Karpas-422 (cell line): ENCODE results near the gene BMPR1A. TPM values are rescaled to one million over a fixed set of nuclear protein-coding genes. Genes with fewer than 3 reads are reported as not detected.

Source experiments
- DNase-seq: peaks from one replicate; pipeline ENCODE4 v3.0.0-alpha.2; 2015
- H2AFZ ChIP-seq: fragments of 200-600 bp; sonication (generic); 2 replicates; pipeline ENCODE4 v1.6.1; 2014; ENCODE audit warnings: antibody characterized with exemption, low read length, mixed read lengths
- H3K27ac ChIP-seq: fragments of 200-600 bp; sonication (generic); 2 replicates; pipeline ENCODE4 v1.5.1; 2014; ENCODE audit warnings: mild to moderate bottlenecking, low read length, moderate library complexity
- H3K27me3 ChIP-seq: fragments of 200-600 bp; sonication (generic); 2 replicates; pipeline ENCODE4 v1.6.1; 2014; ENCODE audit warnings: low read length, mixed read lengths
- H3K36me3 ChIP-seq: fragments of 200-600 bp; sonication (generic); 2 replicates; pipeline ENCODE4 v1.6.1; 2014; ENCODE audit warnings: low read length, mixed read lengths; ENCODE audit not compliant: insufficient read depth
- H3K4me1 ChIP-seq: fragments of 200-600 bp; sonication (generic); 2 replicates; pipeline ENCODE4 v1.6.1; 2014; ENCODE audit warnings: mild to moderate bottlenecking, low read length, mixed read lengths
- H3K4me2 ChIP-seq: fragments of 200-600 bp; sonication (generic); 2 replicates; pipeline ENCODE4 v1.6.1; 2014; ENCODE audit warnings: low read length, low read depth, mild to moderate bottlenecking; ENCODE audit not compliant: poor library complexity, severe bottlenecking
- H3K4me3 ChIP-seq: fragments of 200-600 bp; sonication (generic); 2 replicates; pipeline ENCODE4 v1.5.1; 2014; ENCODE audit warnings: mild to moderate bottlenecking, antibody characterized with exemption, low read length, mixed read lengths
- H3K79me2 ChIP-seq: fragments of 200-600 bp; sonication (generic); 2 replicates; pipeline ENCODE4 v1.6.1; 2014; ENCODE audit warnings: mild to moderate bottlenecking, low read length, mixed read lengths
- H3K9ac ChIP-seq: fragments of 200-600 bp; sonication (generic); 2 replicates; pipeline ENCODE4 v1.6.0; 2014; ENCODE audit warnings: low read length
- H3K9me2 ChIP-seq: fragments of 200-600 bp; sonication (generic), shearing (Covaris generic); replicated peaks from 2 replicates; pipeline ENCODE4 v1.6.0; 2014; ENCODE audit warnings: mild to moderate bottlenecking, low read length, moderate library complexity; ENCODE audit not compliant: insufficient read depth
- H3K9me3 ChIP-seq: fragments of 300-700, 200-600 bp; sonication (generic); 2 replicates; pipeline ENCODE4 v1.6.1; 2014; ENCODE audit warnings: low read length, mixed read lengths
- H4K20me1 ChIP-seq: fragments of 200-600 bp; sonication (generic); 2 replicates; pipeline ENCODE4 v1.6.1; 2014; ENCODE audit warnings: mild to moderate bottlenecking, antibody characterized with exemption, low read length, low read depth; ENCODE audit not compliant: insufficient read depth
- total RNA-seq: library from RNA; depleted of rRNA; stranded (reverse); fragments of >200 nt; shearing (Covaris generic); gene quantifications from 2 replicates; pipeline ENCODE4 v1.2.3, GENCODE V29; 2014; ENCODE audit warnings: low replicate concordance

Gene BMPR1A
- total RNA-seq, 1 experiment from 2014 or later = 2.2 TPM

DNA sequence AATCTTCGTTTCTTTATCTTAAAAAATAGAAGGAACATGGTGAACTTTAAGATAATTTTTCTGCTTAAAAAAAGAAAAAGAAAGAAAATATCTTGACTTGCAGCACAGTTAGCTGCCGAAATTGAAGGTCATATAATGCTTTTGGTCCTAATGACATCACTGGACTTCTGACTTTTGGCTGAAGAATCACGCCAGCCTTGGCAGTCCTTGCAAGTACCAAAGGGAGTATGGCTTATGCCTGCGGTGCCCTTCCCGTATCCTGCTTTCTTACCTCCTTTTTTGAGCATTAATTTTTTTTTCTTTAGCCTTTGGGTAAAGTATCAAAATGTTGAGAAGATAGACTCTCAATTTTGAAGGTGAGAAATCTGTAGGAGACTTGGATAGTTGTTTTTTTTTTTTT lies 7.0 kb downstream of the BMPR1A start:
- H3K4me3 ChIP-seq = no peak overlapping the region
- H3K36me3 ChIP-seq = no peaks in the 10 kb centered on the region
- no peak overlapping the region for H3K27ac ChIP-seq
- H3K4me2 ChIP-seq = no peak overlapping the region
- no peaks in the 10 kb centered on the region for H3K79me2 ChIP-seq
- no peaks in the 10 kb centered on the region for H3K9me2 ChIP-seq
- no peak overlapping the region for H2AFZ ChIP-seq
- 0 out of 2 replicates have a peak, but pooled peaks cover 11% of the 10 kb centered on the region for H4K20me1 ChIP-seq
- H3K27me3 ChIP-seq = no peaks in the 10 kb centered on the region
- H3K9me3 ChIP-seq = no peaks in the 10 kb centered on the region
- H3K9ac ChIP-seq = no peak overlapping the region
- H3K4me1 ChIP-seq = no peaks in the 10 kb centered on the region
- no peak for DNase-seq

GRCh38 chr10:86765548-86765947 lies 9.1 kb downstream of the BMPR1A start:
- Histone ChIP-seq H3K4me3 (no peak overlapping the region), H2AFZ (no peak overlapping the region), H3K9me3 (no peaks in the 10 kb centered on the region), H3K4me1 (no peaks in the 10 kb centered on the region), H3K9ac (no peak overlapping the region), H3K27ac (no peak overlapping the region), H3K27me3 (no peaks in the 10 kb centered on the region), H3K79me2 (no peaks in the 10 kb centered on the region), H3K9me2 (no peaks in the 10 kb centered on the region), H3K4me2 (no peak overlapping the region), H4K20me1 (0 out of 2 replicates have a peak, but pooled peaks cover 15% of the 10 kb centered on the region), H3K36me3 (no peaks in the 10 kb centered on the region)
- DNase-seq = no peak

DNA sequence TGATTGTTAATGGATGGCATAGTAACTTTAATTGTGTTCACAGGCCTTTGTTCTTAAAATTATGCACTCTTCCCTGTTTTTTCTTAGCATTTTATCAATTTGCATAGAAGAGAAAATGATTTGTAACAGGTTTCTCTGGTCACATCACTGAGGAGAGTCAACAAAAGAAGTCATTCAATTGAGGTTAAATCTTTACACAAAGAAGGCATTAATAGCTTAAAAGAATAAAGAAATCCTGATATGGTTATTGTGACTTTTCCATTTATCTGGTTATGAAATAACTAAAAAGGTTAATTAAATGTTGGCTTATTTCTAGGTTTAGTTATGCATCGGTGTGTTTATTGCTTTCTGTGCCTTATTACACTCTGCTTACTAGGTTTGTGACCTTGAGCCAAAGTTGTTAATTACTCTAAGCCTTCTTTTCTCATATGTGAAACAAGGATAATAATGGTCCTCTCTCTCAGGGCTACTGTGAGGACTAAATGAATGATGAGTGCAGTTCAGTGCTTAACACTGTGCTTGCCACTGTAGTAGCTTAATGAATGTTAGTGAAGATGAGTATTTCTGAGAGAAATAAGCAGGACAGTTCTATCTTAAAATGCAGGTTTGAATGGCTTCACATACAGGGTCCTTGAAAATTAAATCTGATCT lies 12.1 kb downstream of the BMPR1A start:
- H3K27ac ChIP-seq = no peak overlapping the region
- no peaks in the 10 kb centered on the region for H3K27me3 ChIP-seq
- H3K9ac ChIP-seq = no peak overlapping the region
- no peak overlapping the region for H3K4me3 ChIP-seq
- no peaks in the 10 kb centered on the region for H3K79me2 ChIP-seq
- H3K36me3 ChIP-seq = no peaks in the 10 kb centered on the region
- no peaks in the 10 kb centered on the region for H3K4me1 ChIP-seq
- H4K20me1 ChIP-seq = 0 out of 2 replicates have a peak, but pooled peaks cover 8% of the 10 kb centered on the region
- H3K9me3 ChIP-seq = no peaks in the 10 kb centered on the region
- no peak overlapping the region for H2AFZ ChIP-seq
- H3K4me2 ChIP-seq = no peak overlapping the region
- no peaks in the 10 kb centered on the region for H3K9me2 ChIP-seq
- no peak for DNase-seq

DNA sequence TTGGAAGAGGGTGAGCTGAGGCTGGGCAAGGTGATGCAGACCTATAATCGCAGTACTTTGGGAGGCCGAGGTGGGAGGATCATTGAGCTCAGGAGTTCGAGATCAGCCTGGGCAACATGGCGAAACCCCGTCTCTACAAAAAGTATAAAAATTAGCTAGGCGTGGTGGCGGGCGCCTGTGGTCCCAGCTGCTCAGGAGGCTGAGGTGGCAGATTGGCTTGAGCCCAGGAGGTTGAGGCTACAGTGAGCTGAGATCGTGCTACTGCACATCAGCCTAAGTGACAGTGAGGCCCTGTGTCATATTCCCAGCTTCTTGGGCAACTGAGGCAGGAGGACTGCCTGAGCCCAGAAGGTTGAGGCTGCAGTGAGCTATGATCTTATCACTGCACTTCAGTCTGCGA lies 13.6 kb downstream of the BMPR1A start:
- Histone ChIP-seq H3K36me3 (no peaks in the 10 kb centered on the region), H3K4me2 (no peak overlapping the region), H3K27ac (no peak overlapping the region), H3K27me3 (no peaks in the 10 kb centered on the region), H3K9me3 (no peaks in the 10 kb centered on the region), H4K20me1 (0 out of 2 replicates have a peak, but pooled peaks cover 8% of the 10 kb centered on the region), H3K4me1 (no peaks in the 10 kb centered on the region), H2AFZ (no peak overlapping the region), H3K9ac (no peak overlapping the region), H3K9me2 (no peaks in the 10 kb centered on the region), H3K79me2 (no peaks in the 10 kb centered on the region), H3K4me3 (no peak overlapping the region)
- no peak for DNase-seq

- Histone ChIP-seq H4K20me1 (0 out of 2 replicates have a peak, but pooled peaks cover 8% of the 10 kb centered on the region), H3K27me3 (no peaks in the 10 kb centered on the region), H3K9me3 (no peaks in the 10 kb centered on the region), H3K9ac (no peak overlapping the region), H3K79me2 (no peaks in the 10 kb centered on the region), H3K4me1 (no peaks in the 10 kb centered on the region), H3K36me3 (no peaks in the 10 kb centered on the region), H3K4me2 (no peak overlapping the region), H3K27ac (no peak overlapping the region), H2AFZ (no peak overlapping the region), H3K4me3 (no peak overlapping the region), H3K9me2 (no peaks in the 10 kb centered on the region)
- no peak for DNase-seq
Measured at GRCh38 chr10:86770412-86770960, 14.1 kb downstream of the BMPR1A start.

DNA sequence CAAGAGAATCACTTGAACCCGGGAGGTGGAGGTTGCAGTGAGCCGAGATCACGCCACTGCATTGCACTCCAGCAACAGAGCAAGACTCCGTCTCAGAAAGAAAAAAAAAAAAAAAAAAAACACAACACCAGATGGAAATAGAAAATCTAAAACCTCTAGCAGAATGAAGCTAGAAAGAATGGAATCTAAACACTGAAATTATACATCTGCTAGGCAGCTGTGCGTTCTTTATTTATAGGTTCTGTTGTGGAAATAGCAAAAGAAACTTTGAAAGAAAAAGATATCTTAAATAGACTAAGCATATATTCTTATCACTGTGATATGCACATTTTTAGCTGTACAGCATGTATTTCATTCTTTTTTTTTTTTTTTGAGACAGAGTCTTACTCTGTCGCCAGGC lies 17.1 kb downstream of the BMPR1A start:
- H3K9me3 ChIP-seq = no peaks in the 10 kb centered on the region
- H3K4me3 ChIP-seq = no peak overlapping the region
- DNase-seq = no peak
- H2AFZ ChIP-seq = no peak overlapping the region
- H3K4me2 ChIP-seq = no peak overlapping the region
- no peaks in the 10 kb centered on the region for H3K79me2 ChIP-seq
- H3K9me2 ChIP-seq = no peaks in the 10 kb centered on the region
- H3K9ac ChIP-seq = no peak overlapping the region
- H3K27ac ChIP-seq = no peak overlapping the region
- H4K20me1 ChIP-seq = 0 out of 2 replicates have a peak, but pooled peaks cover 3% of the 10 kb centered on the region
- no peaks in the 10 kb centered on the region for H3K4me1 ChIP-seq
- H3K27me3 ChIP-seq = no peaks in the 10 kb centered on the region
- no peaks in the 10 kb centered on the region for H3K36me3 ChIP-seq

- Histone ChIP-seq H3K9ac (no peak overlapping the region), H3K79me2 (no peaks in the 10 kb centered on the region), H3K27me3 (no peaks in the 10 kb centered on the region), H3K4me2 (no peak overlapping the region), H3K4me1 (no peaks in the 10 kb centered on the region), H3K27ac (no peak overlapping the region), H4K20me1 (no peaks in the 10 kb centered on the region), H3K9me2 (no peaks in the 10 kb centered on the region), H3K36me3 (no peaks in the 10 kb centered on the region), H3K9me3 (no peaks in the 10 kb centered on the region), H3K4me3 (no peak overlapping the region), H2AFZ (no peak overlapping the region)
- no peak for DNase-seq
Measured at GRCh38 chr10:86775056-86775869, 18.8 kb downstream of the BMPR1A start.

GRCh38 chr10:86775870-86776180 lies 19.4 kb downstream of the BMPR1A start:
- Histone ChIP-seq H3K27ac (no peak overlapping the region), H3K36me3 (no peaks in the 10 kb centered on the region), H4K20me1 (no peaks in the 10 kb centered on the region), H2AFZ (no peak overlapping the region), H3K4me1 (no peaks in the 10 kb centered on the region), H3K4me2 (no peak overlapping the region), H3K4me3 (no peak overlapping the region), H3K9me2 (no peaks in the 10 kb centered on the region), H3K9ac (no peak overlapping the region), H3K9me3 (no peaks in the 10 kb centered on the region), H3K27me3 (no peaks in the 10 kb centered on the region), H3K79me2 (no peaks in the 10 kb centered on the region)
- no peak for DNase-seq
